GM20000 (cell line): ENCODE results near the gene LIPJ.

Experiments used
- DNase-seq: peaks from one replicate; pipeline ENCODE4 v3.0.0; 2012; ENCODE audit warnings: low spot score
- CTCF ChIP-seq: IDR thresholded peaks from 2 replicates; pipeline ENCODE4 v1.5.1; 2012; ENCODE audit warnings: mild to moderate bottlenecking, control low read depth; ENCODE audit errors: extremely low read depth, missing control alignments

LIPJ gene

GRCh38 chr10:88592906-88593305 lies 6.3 kb downstream of the LIPJ start:
- DNase-seq, result no peak
- TF ChIP-seq CTCF, result no peak

- no peak for TF ChIP-seq CTCF
- DNase-seq, result no peak
These were observed 7.9 kb downstream of the LIPJ start for GRCh38 chr10:88594482-88594881.

- no peak for TF ChIP-seq CTCF
- peak; percentile 41 for DNase-seq
These were observed 11.5 kb downstream of the LIPJ start for GRCh38 chr10:88598055-88598454.

GRCh38 chr10:88608052-88608732 lies 21.6 kb downstream of the LIPJ start:
- no peak for TF ChIP-seq CTCF
- DNase-seq, result peak; percentile 13

GRCh38 chr10:88608780-88609179 lies 22.2 kb downstream of the LIPJ start:
- no peak for DNase-seq
- no peak for TF ChIP-seq CTCF

GRCh38 chr10:88616250-88616977 lies 29.9 kb downstream of the LIPJ start:
- TF ChIP-seq CTCF, result no peak
- DNase-seq, result no peak

GRCh38 chr10:88617772-88618300 lies 31.3 kb downstream of the LIPJ start:
- no peak for DNase-seq
- no peak for TF ChIP-seq CTCF
